ENCODE measurements around the gene SKA3.
"Not testable (repeated sequence)": the region's sequence is repeated elsewhere in the genome, so short reads cannot be mapped to it uniquely, and the experiment has no call there.

The SKA3 gene

DNA sequence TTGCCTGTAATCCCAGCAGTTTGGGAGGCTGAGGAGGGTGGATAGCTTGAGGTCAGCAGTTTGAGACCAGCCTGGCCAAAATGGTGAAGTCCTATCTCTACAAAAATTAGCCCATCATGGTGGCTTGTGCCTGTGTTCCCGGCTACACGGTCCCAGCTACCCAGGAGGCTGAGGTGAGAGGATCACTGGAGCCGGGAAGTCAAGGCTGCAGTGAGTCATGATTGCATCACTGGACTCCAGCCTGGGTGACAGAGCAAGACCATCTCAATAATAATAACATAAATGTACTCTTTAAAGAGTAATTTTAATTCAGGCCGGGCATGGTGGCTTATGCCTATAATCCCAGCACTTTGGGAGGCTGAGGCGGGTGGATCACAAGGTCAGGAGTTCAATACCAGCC is 38.7 kb downstream of the SKA3 start:
- Histone ChIP-seq H3K4me2 (ENCODE audit: low read length) (no peak overlapping the region), H3K4me3 (ENCODE audit: low read depth, low read length, poor library complexity, severe bottlenecking) (no peak overlapping the region), H3K27me3 (ENCODE audit: insufficient read depth, low read length) (no peaks in the 10 kb centered on the region), H3K9me2 (ENCODE audit: low read depth, low read length) (no peaks in the 10 kb centered on the region), H3K9me3 (ENCODE audit: low read length) (no peaks in the 10 kb centered on the region), H2AFZ (ENCODE audit: low read length) (no peak overlapping the region), H3K9ac (ENCODE audit: low read length) (no peak overlapping the region), H3K36me3 (ENCODE audit: insufficient read depth, low read length) (peaks cover 13% of the 10 kb centered on the region), H3K4me1 (ENCODE audit: insufficient read depth, low read length, severe bottlenecking) (peaks cover 22% of the 10 kb centered on the region), H3K79me2 (ENCODE audit: insufficient read depth, low read length) (peaks cover 22% of the 10 kb centered on the region), H3K27ac (ENCODE audit: low read depth, low read length, poor library complexity, severe bottlenecking) (no peak overlapping the region), H4K20me1 (ENCODE audit: insufficient read depth, low read length) (no peaks in the 10 kb centered on the region), H3F3A (ENCODE audit: insufficient read depth, low read length) (no peaks in the 10 kb centered on the region)
- TF ChIP-seq, protein P1, sequence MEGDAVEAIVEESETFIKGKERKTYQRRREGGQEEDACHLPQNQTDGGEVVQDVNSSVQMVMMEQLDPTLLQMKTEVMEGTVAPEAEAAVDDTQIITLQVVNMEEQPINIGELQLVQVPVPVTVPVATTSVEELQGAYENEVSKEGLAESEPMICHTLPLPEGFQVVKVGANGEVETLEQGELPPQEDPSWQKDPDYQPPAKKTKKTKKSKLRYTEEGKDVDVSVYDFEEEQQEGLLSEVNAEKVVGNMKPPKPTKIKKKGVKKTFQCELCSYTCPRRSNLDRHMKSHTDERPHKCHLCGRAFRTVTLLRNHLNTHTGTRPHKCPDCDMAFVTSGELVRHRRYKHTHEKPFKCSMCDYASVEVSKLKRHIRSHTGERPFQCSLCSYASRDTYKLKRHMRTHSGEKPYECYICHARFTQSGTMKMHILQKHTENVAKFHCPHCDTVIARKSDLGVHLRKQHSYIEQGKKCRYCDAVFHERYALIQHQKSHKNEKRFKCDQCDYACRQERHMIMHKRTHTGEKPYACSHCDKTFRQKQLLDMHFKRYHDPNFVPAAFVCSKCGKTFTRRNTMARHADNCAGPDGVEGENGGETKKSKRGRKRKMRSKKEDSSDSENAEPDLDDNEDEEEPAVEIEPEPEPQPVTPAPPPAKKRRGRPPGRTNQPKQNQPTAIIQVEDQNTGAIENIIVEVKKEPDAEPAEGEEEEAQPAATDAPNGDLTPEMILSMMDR (IDR thresholded peaks at IDR 0.05; ENCODE audit: low read length), result no peak
- TF ChIP-seq EZH2 (IDR thresholded peaks at IDR 0.05; ENCODE audit: borderline replicate concordance, low read length), result no peak

DNA sequence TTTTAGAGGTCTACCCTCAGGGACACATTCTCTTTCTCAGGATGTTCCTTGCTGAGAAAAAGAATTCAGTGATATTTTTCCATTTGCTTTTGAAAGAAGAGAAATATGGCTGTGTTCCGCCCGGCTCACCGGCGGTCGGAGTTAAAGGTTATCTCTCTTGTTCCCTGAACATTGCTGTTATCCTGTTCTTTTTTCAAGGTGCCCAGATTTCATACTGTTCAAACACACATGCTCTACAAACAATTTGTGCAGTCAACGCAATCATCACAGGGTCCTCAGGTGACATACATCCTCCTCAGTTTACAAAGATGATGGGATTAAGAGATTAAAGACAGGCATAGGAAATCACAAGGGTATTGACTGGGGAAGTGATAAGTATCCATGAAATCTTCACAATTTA is 40.5 kb downstream of the SKA3 start:
- H3K4me3 ChIP-seq (ENCODE audit: low read depth, low read length, poor library complexity, severe bottlenecking); H3K9ac ChIP-seq (ENCODE audit: low read length); H3K27me3 ChIP-seq (ENCODE audit: insufficient read depth, low read length); H3K9me3 ChIP-seq (ENCODE audit: low read length); H3K4me2 ChIP-seq (ENCODE audit: low read length); H3K79me2 ChIP-seq (ENCODE audit: insufficient read depth, low read length); H2AFZ ChIP-seq (ENCODE audit: low read length); H3F3A ChIP-seq (ENCODE audit: insufficient read depth, low read length); H3K9me2 ChIP-seq (ENCODE audit: low read depth, low read length); H3K36me3 ChIP-seq (ENCODE audit: insufficient read depth, low read length); H3K4me1 ChIP-seq (ENCODE audit: insufficient read depth, low read length, severe bottlenecking); H3K27ac ChIP-seq (ENCODE audit: low read depth, low read length, poor library complexity, severe bottlenecking); H4K20me1 ChIP-seq (ENCODE audit: insufficient read depth, low read length): not testable (repeated sequence)

DNA sequence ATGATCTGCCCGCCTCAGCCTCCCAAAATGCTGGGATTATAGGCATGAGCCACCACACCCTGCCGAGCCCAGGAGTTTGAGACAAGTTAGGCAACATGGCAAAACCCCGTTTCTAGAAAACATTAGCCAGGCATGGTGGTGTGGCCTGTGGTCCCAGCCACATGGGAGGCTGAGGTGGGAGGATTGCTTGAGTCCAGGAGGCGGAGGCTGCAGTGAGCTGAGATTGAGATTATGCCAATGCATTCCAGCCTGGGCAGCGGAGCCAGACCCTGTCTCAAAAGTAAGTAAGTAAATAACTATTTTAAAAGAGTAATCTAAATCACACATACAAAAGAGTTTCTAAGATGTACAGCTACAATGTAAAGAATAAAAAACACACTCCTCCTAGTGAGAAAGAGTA is 41.9 kb downstream of the SKA3 start:
- Histone ChIP-seq H2AFZ (ENCODE audit: low read length) (no peak overlapping the region), H3K4me1 (ENCODE audit: insufficient read depth, low read length, severe bottlenecking) (peaks cover 4% of the 10 kb centered on the region), H3K9me3 (ENCODE audit: low read length) (no peaks in the 10 kb centered on the region), H3K4me3 (ENCODE audit: low read depth, low read length, poor library complexity, severe bottlenecking) (no peak overlapping the region), H3F3A (ENCODE audit: insufficient read depth, low read length) (no peaks in the 10 kb centered on the region), H3K9ac (ENCODE audit: low read length) (no peak overlapping the region), H3K79me2 (ENCODE audit: insufficient read depth, low read length) (no peaks in the 10 kb centered on the region), H3K4me2 (ENCODE audit: low read length) (no peak overlapping the region), H3K27me3 (ENCODE audit: insufficient read depth, low read length) (no peaks in the 10 kb centered on the region; the same call in 1 of the 2 replicates), H3K36me3 (ENCODE audit: insufficient read depth, low read length) (no peaks in the 10 kb centered on the region), H3K27ac (ENCODE audit: low read depth, low read length, poor library complexity, severe bottlenecking) (no peak overlapping the region), H3K9me2 (ENCODE audit: low read depth, low read length) (no peaks in the 10 kb centered on the region), H4K20me1 (ENCODE audit: insufficient read depth, low read length) (no peaks in the 10 kb centered on the region)
- TF ChIP-seq, protein P1 (IDR thresholded peaks at IDR 0.05; ENCODE audit: low read length), result no peak
- no peak for TF ChIP-seq EZH2 (IDR thresholded peaks at IDR 0.05; ENCODE audit: borderline replicate concordance, low read length)

DNA sequence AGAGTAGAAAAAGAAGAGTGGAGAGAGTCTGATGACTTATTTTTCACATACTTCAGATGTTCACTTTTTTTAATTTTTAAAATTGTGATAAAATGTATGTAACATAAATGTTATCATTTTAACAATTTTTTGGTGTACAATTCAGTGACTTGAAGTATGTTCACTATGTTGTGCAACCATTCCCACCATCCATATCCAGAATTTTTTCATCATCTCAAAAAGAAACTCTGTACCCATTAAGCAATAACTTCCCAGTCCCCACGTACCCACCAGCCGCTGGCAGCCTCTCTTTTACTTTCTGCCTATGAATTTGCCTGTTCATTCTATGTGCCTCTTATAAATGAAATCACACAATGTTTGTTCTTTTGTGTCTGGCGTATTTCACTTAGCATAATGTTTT is 43.3 kb downstream of the SKA3 start:
- Histone ChIP-seq H3K27me3 (ENCODE audit: insufficient read depth, low read length) (no peaks in the 10 kb centered on the region; the same call in 1 of the 2 replicates), H3F3A (ENCODE audit: insufficient read depth, low read length) (no peaks in the 10 kb centered on the region), H3K27ac (ENCODE audit: low read depth, low read length, poor library complexity, severe bottlenecking) (no peak overlapping the region), H3K79me2 (ENCODE audit: insufficient read depth, low read length) (no peaks in the 10 kb centered on the region), H3K4me2 (ENCODE audit: low read length) (no peak overlapping the region), H2AFZ (ENCODE audit: low read length) (no peak overlapping the region), H3K4me3 (ENCODE audit: low read depth, low read length, poor library complexity, severe bottlenecking) (no peak overlapping the region), H3K9ac (ENCODE audit: low read length) (no peak overlapping the region), H4K20me1 (ENCODE audit: insufficient read depth, low read length) (no peaks in the 10 kb centered on the region), H3K9me2 (ENCODE audit: low read depth, low read length) (no peaks in the 10 kb centered on the region), H3K9me3 (ENCODE audit: low read length) (no peaks in the 10 kb centered on the region), H3K36me3 (ENCODE audit: insufficient read depth, low read length) (no peaks in the 10 kb centered on the region), H3K4me1 (ENCODE audit: insufficient read depth, low read length, severe bottlenecking) (no peaks in the 10 kb centered on the region)
- TF ChIP-seq, protein P1 (IDR thresholded peaks at IDR 0.05; ENCODE audit: low read length), result no peak
